Loucy (cell line): ENCODE results near the gene PTPRT.

Source experiments
- H2AFZ ChIP-seq: fragments of 200-600 bp; sonication (generic); 2 replicates; pipeline ENCODE4 v1.6.0; 2016; ENCODE audit warnings: antibody characterized with exemption, mild to moderate bottlenecking, low read length, moderate library complexity
- H3F3A ChIP-seq: fragments of 200-600 bp; 2 replicates; pipeline ENCODE4 v1.6.0; 2016; ENCODE audit warnings: antibody characterized with exemption, low read depth, mild to moderate bottlenecking
- H3K27me3 ChIP-seq: fragments of 200-600 bp; sonication (generic); 2 replicates; pipeline ENCODE4 v1.6.1; 2014; ENCODE audit warnings: low read length, mild to moderate bottlenecking; ENCODE audit not compliant: insufficient read depth, poor library complexity, severe bottlenecking
- H3K36me3 ChIP-seq: fragments of 200-600 bp; sonication (generic); 2 replicates; pipeline ENCODE4 v1.6.1; 2016; ENCODE audit warnings: low read length; ENCODE audit not compliant: insufficient read depth
- H3K4me1 ChIP-seq: fragments of 200-600 bp; sonication (generic); 2 replicates; pipeline ENCODE4 v1.5.1; 2014; ENCODE audit warnings: low read length, mild to moderate bottlenecking; ENCODE audit not compliant: insufficient read depth, poor library complexity, severe bottlenecking
- H3K4me2 ChIP-seq: fragments of 200-600 bp; sonication (generic); 2 replicates; pipeline ENCODE4 v1.6.0; 2014; ENCODE audit warnings: antibody characterized with exemption, low read length, low read depth, mild to moderate bottlenecking; ENCODE audit not compliant: poor library complexity, severe bottlenecking
- H3K4me3 ChIP-seq: fragments of 200-600 bp; sonication (generic); 2 replicates; pipeline ENCODE4 v1.5.1; 2014; ENCODE audit warnings: low read length, mild to moderate bottlenecking, mixed read lengths; ENCODE audit not compliant: poor library complexity, severe bottlenecking
- H3K79me2 ChIP-seq: fragments of 200-600 bp; sonication (generic); 2 replicates; pipeline ENCODE4 v1.6.1; 2014; ENCODE audit warnings: low read length; ENCODE audit not compliant: insufficient read depth
- H3K9ac ChIP-seq: fragments of 200-600 bp; sonication (generic); 2 replicates; pipeline ENCODE4 v1.6.0; 2014; ENCODE audit warnings: mild to moderate bottlenecking, low read depth, low read length, moderate library complexity; ENCODE audit not compliant: poor library complexity, severe bottlenecking
- H3K9me2 ChIP-seq: fragments of 200-600 bp; sonication (generic); replicated peaks from 2 replicates; pipeline ENCODE4 v1.6.1; 2016; ENCODE audit warnings: low read depth, low read length, mixed read lengths
- H3K9me3 ChIP-seq: fragments of 200-600 bp; sonication (generic); 2 replicates; pipeline ENCODE4 v1.6.1; 2014; ENCODE audit warnings: mild to moderate bottlenecking, antibody characterized with exemption, low read length, low read depth; ENCODE audit not compliant: insufficient read depth
- H4K20me1 ChIP-seq: fragments of 200-600 bp; sonication (generic); 2 replicates; pipeline ENCODE4 v1.6.0; 2014; ENCODE audit warnings: antibody characterized with exemption, low read length, mild to moderate bottlenecking; ENCODE audit not compliant: insufficient read depth, poor library complexity, severe bottlenecking
- CTCF ChIP-seq: fragments of 200-600 bp; sonication (generic); conservative IDR thresholded peaks from 2 replicates; pipeline ENCODE4 v1.5.1; 2014; ENCODE audit warnings: mild to moderate bottlenecking, antibody characterized with exemption, low read length
- EZH2phosphoT487 ChIP-seq: fragments of 200-600 bp; IDR thresholded peaks from 2 replicates; pipeline ENCODE4 v1.6.1; 2018; ENCODE audit warnings: antibody characterized with exemption, mild to moderate bottlenecking, moderate library complexity, borderline replicate concordance

PTPRT gene

GRCh38 chr20:42975974-42976373 is 213.7 kb downstream of the PTPRT start:
- Histone ChIP-seq H3K4me2 (no peak overlapping the region), H3K79me2 (no peaks in the 10 kb centered on the region), H3K9ac (no peak overlapping the region), H3K36me3 (no peaks in the 10 kb centered on the region), H3K4me3 (no peak overlapping the region), H3F3A (no peaks in the 10 kb centered on the region), H3K27me3 (no peaks in the 10 kb centered on the region), H2AFZ (no peak overlapping the region), H3K9me2 (no peaks in the 10 kb centered on the region), H3K4me1 (no peaks in the 10 kb centered on the region), H3K9me3 (no peaks in the 10 kb centered on the region), H4K20me1 (no peaks in the 10 kb centered on the region)
- TF ChIP-seq CTCF: no peak
- no peak for TF ChIP-seq EZH2phosphoT487

- Histone ChIP-seq H3K9me3 (no peaks in the 10 kb centered on the region), H3K4me1 (no peaks in the 10 kb centered on the region), H3F3A (no peaks in the 10 kb centered on the region), H3K79me2 (no peaks in the 10 kb centered on the region), H3K27me3 (no peaks in the 10 kb centered on the region), H3K4me2 (no peak overlapping the region), H3K4me3 (no peak overlapping the region), H3K36me3 (no peaks in the 10 kb centered on the region), H3K9ac (no peak overlapping the region), H4K20me1 (no peaks in the 10 kb centered on the region), H2AFZ (no peak overlapping the region), H3K9me2 (no peaks in the 10 kb centered on the region)
- TF ChIP-seq EZH2phosphoT487: no peak
- no peak for TF ChIP-seq CTCF
Measured at GRCh38 chr20:42974347-42974746, 215.4 kb downstream of the PTPRT start.

GRCh38 chr20:42972591-42972990 is 217.1 kb downstream of the PTPRT start:
- Histone ChIP-seq H3K9me3 (no peaks in the 10 kb centered on the region), H3K9me2 (no peaks in the 10 kb centered on the region), H4K20me1 (no peaks in the 10 kb centered on the region), H3K4me2 (no peak overlapping the region), H2AFZ (no peak overlapping the region), H3K9ac (no peak overlapping the region), H3K4me1 (no peaks in the 10 kb centered on the region), H3K4me3 (no peak overlapping the region), H3K79me2 (no peaks in the 10 kb centered on the region), H3F3A (no peaks in the 10 kb centered on the region), H3K27me3 (no peaks in the 10 kb centered on the region), H3K36me3 (no peaks in the 10 kb centered on the region)
- no peak for TF ChIP-seq CTCF
- TF ChIP-seq EZH2phosphoT487: no peak
